Endometrium (tissue), 2 donors: Measurements from ENCODE around the gene HPS5.

Source experiments
- FAIRE-seq: peaks from 2 replicates; lab custom pipeline; 2012; peaks lifted over from hg19 to GRCh38; lab: Jason Lieb, UNC
- donor health status: control.
- donor health status: control.

Gene HPS5

GRCh38 chr11:18235394-18236334 is 86.3 kb downstream of the HPS5 start:
- no peak for FAIRE-seq

- FAIRE-seq, result no peak
Measured at GRCh38 chr11:18233912-18234311, 88.0 kb downstream of the HPS5 start.

- FAIRE-seq, result no peak
Measured at GRCh38 chr11:18230859-18231258, 91.1 kb downstream of the HPS5 start.

- no peak for FAIRE-seq
Measured at GRCh38 chr11:18229501-18229900, 92.4 kb downstream of the HPS5 start.
